GM12878 (cell line): ENCODE results near the gene NUDT5. TPM values are rescaled to one million over a fixed set of nuclear protein-coding genes. Genes with fewer than 3 reads are reported as not detected.

Experiments
- ATAC-seq: fragments of 200-7000 bp; cut with Tn5 transposase; 3 replicates; pipeline ENCODE4 v1.9.1; 2020; ENCODE audit warnings: mild to moderate bottlenecking, moderate library complexity
- BruUV-seq: library from RNA; stranded (reverse); fragments of 400-500 nt; replicated peaks from 2 replicates; lab custom pipeline; 2021; lab: Mats Ljungman, UMichigan
- CTCF ChIA-PET: fragments of 300-600 bp; sonication (Branson Sonifier 250); formaldehyde crosslinking; extraction: SDS; loops from one replicate; lab custom pipeline; 2021; ENCODE audit warnings: inconsistent platforms; lab: Yijun Ruan, JAX
- POLR2A ChIA-PET: fragments of 350-600 bp; formaldehyde crosslinking; extraction: SDS; loops from one replicate; lab custom pipeline; 2021; ENCODE audit warnings: inconsistent platforms; lab: Charles Lee
- RAD21 ChIA-PET: fragments of 300-600 bp; sonication (Branson Sonifier 250); formaldehyde crosslinking; loops from one replicate; lab custom pipeline; 2023; ENCODE audit warnings: antibody characterized with exemption; ENCODE audit not compliant: unreplicated experiment; lab: Charles Lee
- SMC1A ChIA-PET: fragments of 300-600 bp; sonication (Branson Sonifier 250); formaldehyde crosslinking; loops from one replicate; lab custom pipeline; 2023; ENCODE audit not compliant: unreplicated experiment, uncharacterized antibody; lab: Charles Lee
- DNase-seq: peaks from one replicate; pipeline ENCODE4 v3.0.0-alpha.2; 2011; ENCODE audit warnings: low read depth, low spot score
- FAIRE-seq: peaks from 3 replicates; lab custom pipeline; 2011; peaks lifted over from hg19 to GRCh38; lab: Jason Lieb, UNC
- H2AFZ ChIP-seq: 2 replicates; pipeline ENCODE4 v1.6.0; 2011; ENCODE audit warnings: low read depth, low read length, control low read depth; ENCODE audit not compliant: control insufficient read depth
- H3K27ac ChIP-seq: 2 replicates; pipeline ENCODE4 v1.5.1; 2011; ENCODE audit warnings: control low read depth; ENCODE audit not compliant: control insufficient read depth, insufficient read depth
- H3K27me3 ChIP-seq, 2 experiments: replicated peaks in 1 of 2; 2 replicates each; pipeline versions ENCODE4 v1.6.0 to v1.6.1; 2011; ENCODE audit warnings: low read length in 1 of 2; ENCODE audit not compliant: control insufficient read depth in 2 of 2, insufficient read depth in 2 of 2
- H3K36me3 ChIP-seq, 2 experiments: 2 replicates each; pipeline ENCODE4 v1.5.1; 2011; ENCODE audit warnings: low read length in 1 of 2; ENCODE audit not compliant: control insufficient read depth in 2 of 2, insufficient read depth in 2 of 2
- H3K4me1 ChIP-seq: 2 replicates; pipeline ENCODE4 v1.6.1; 2011; ENCODE audit warnings: mild to moderate bottlenecking, low read length, moderate library complexity, mixed read lengths; ENCODE audit not compliant: control insufficient read depth, insufficient read depth
- H3K4me2 ChIP-seq: 2 replicates; pipeline ENCODE4 v1.6.0; 2011; ENCODE audit warnings: control low read depth; ENCODE audit not compliant: control insufficient read depth, insufficient read depth
- H3K4me3 ChIP-seq: fragments of 200-600 bp; sonication (generic); 2 replicates; pipeline ENCODE4 v1.5.1; 2016
- H3K79me2 ChIP-seq: 2 replicates; pipeline ENCODE4 v1.6.0; 2011; ENCODE audit warnings: low read length; ENCODE audit not compliant: control insufficient read depth, insufficient read depth
- H3K9ac ChIP-seq: 2 replicates; pipeline ENCODE4 v1.8.0; 2011; ENCODE audit warnings: low read length, control low read depth, mixed read lengths; ENCODE audit not compliant: control insufficient read depth, insufficient read depth
- H3K9me3 ChIP-seq: replicated peaks from 3 replicates; pipeline ENCODE4 v1.5.1; 2011; ENCODE audit warnings: mild to moderate bottlenecking, low read length; ENCODE audit not compliant: control insufficient read depth, insufficient read depth
- H4K20me1 ChIP-seq: 2 replicates; pipeline ENCODE4 v1.6.0; 2011; ENCODE audit not compliant: control insufficient read depth, insufficient read depth
- IRF4 ChIP-seq: IDR thresholded peaks from 2 replicates; pipeline ENCODE4 v1.6.1; 2011; ENCODE audit warnings: low read depth, low read length
- NRF1 ChIP-seq: conservative IDR thresholded peaks from 2 replicates; pipeline ENCODE4 v1.6.1; 2011; ENCODE audit warnings: mild to moderate bottlenecking, low read depth, low read length, improper control_type of control experiment
- PBX3 ChIP-seq: IDR thresholded peaks from 2 replicates; pipeline ENCODE4 v1.6.1; 2011; ENCODE audit warnings: mild to moderate bottlenecking, low read depth, low read length, moderate library complexity; ENCODE audit not compliant: insufficient replicate concordance
- PML ChIP-seq: IDR thresholded peaks from 2 replicates; pipeline ENCODE4 v1.6.1; 2012; ENCODE audit warnings: low read length, inconsistent platforms
- RAD51 ChIP-seq: fragments of 450-650 bp; IDR thresholded peaks from 2 replicates; pipeline ENCODE4 v1.6.1; 2016; ENCODE audit warnings: moderate library complexity, mild to moderate bottlenecking, inconsistent platforms
- WGBS: methylation state at CpG from one replicate; pipeline ENCODE4 v1.1.6; 2016; ENCODE audit warnings: low lambda C conversion rate; ENCODE audit not compliant: insufficient replicate concordance, insufficient coverage; ENCODE audit errors: missing lambda C conversion rate; 5-methylcytosine and 5-hydroxymethylcytosine counted together
- in situ Hi-C: fragments of 300-500 bp; cut with MboI; formaldehyde crosslinking; loops from 9 replicates; pipeline ENCODE4 v1.14.3; 2018; ENCODE audit warnings: mixed read lengths
- intact Hi-C: fragments of 100-400 bp; cut with micrococcal nuclease; formaldehyde crosslinking; loops from one replicate; pipeline ENCODE4 v1.14.2; 2022; ENCODE audit not compliant: unreplicated experiment
- polyA plus RNA-seq, 11 experiments: library from polyadenylated mRNA; depleted of rRNA in 4 of 11; unstranded in 6 of 11; stranded (reverse) in 5 of 11; fragments of >200 nt; fragmentation: Nextera tagmentation in 4 of 11; fragmentation: Illumina TruSeq in 1 of 11; extraction: Ambion mirVana in 4 of 11; extraction: Trizol in 1 of 11; gene quantifications; 1 replicate in 1 of 11; 2 replicates in 10 of 11; pipeline versions ENCODE4 v1.2.1 to v1.2.3, GENCODE V29; 2011 to 2016; ENCODE audit warnings: inconsistent platforms in 2 of 11, missing spikeins in 2 of 11, low read depth in 1 of 11
- total RNA-seq, 4 experiments: library from RNA; depleted of rRNA in 3 of 4; stranded (reverse); fragments of >200 nt in 3 of 4; fragmentation: Illumina TruSeq in 1 of 4; extraction: Trizol in 1 of 4; gene quantifications; 2 replicates each; pipeline versions ENCODE4 v1.2.1 to v1.2.3, GENCODE V29; 2013 to 2021

The NUDT5 gene
- total and polyA plus RNA-seq, 10 of the 15 experiments (the other 5 are each of a cell fraction or from before 2014, with no cell fraction given) = 74.1 to 345 (median 153) TPM

GRCh38 chr10:12196531-12197211 lies 980 bp upstream of the NUDT5 start:
- no peaks in the 10 kb centered on the region for H3K27me3 ChIP-seq
- H3K4me1 ChIP-seq = peaks cover 7% of the 10 kb centered on the region; the same call in 1 of the 2 replicates
- ATAC-seq (no peak), DNase-seq (no peak), FAIRE-seq (no peak)
- peak overlapping the region; percentile 93 for H3K9ac ChIP-seq
- peak overlapping the region; percentile 99 for H2AFZ ChIP-seq
- H3K36me3 ChIP-seq = peaks cover 0 to 20% of the 10 kb centered on the region in 2 experiments; a peak in 3 of 4 replicates
- in situ Hi-C loops = no loop called here
- no peaks in the 10 kb centered on the region; the same call in 1 of the 2 replicates for H4K20me1 ChIP-seq
- ChIA-PET SMC1A (interaction anchor here (0.8 to 2.6 kb wide), 11 partner anchors 18 to 460 kb away, joined by 3 to 14 read pairs (median 4); partner anchors contain the start of gene UPF2), CTCF (interaction anchor here (1.0 to 2.9 kb wide), 7 partner anchors 18 to 514 kb away, joined by 3 to 15 read pairs (median 4); no protein-coding TSS in a partner anchor), POLR2A (interaction anchor here (0.5 to 0.9 kb wide), 2 partner anchors 153 to 154 kb away, joined by 3 read pairs; partner anchors contain the start of gene UPF2), RAD21 (interaction anchor here (1.6 to 2.0 kb wide), 2 partner anchors 46 to 203 kb away, joined by 8 to 11 read pairs; no protein-coding TSS in a partner anchor)
- peak overlapping the region; percentile 98 for H3K27ac ChIP-seq
- peak overlapping the region; percentile 84 for H3K4me3 ChIP-seq
- intact Hi-C loops = loop anchor here (5.0 kb wide), 3 partner anchors 64 to 169 kb away; partner anchors contain the start of gene UPF2
- WGBS = 1% methylated on average over 15 of the region's 15 CpGs
- H3K4me2 ChIP-seq = peak overlapping the region; percentile 77
- no peaks in the 10 kb centered on the region for H3K9me3 ChIP-seq
- H3K79me2 ChIP-seq = peaks cover 89% of the 10 kb centered on the region
- BruUV-seq = TSS peak; percentile 78
- TF ChIP-seq IRF4 = 0 out of 2 replicates have a peak, but pooled peaks have one; percentile 1
- no peak for TF ChIP-seq PML
- no peak for TF ChIP-seq NRF1
- no peak for TF ChIP-seq RAD51
- TF ChIP-seq PBX3 = no peak
